H1 (cell line): ENCODE measurements around the gene SMO.

Experiments used
- CTCF ChIP-seq, 3 experiments: IDR thresholded peaks; 1 replicate in 2 of 3; 2 replicates in 1 of 3; pipeline versions ENCODE4 v1.5.1 to v1.6.1; 2011; ENCODE audit warnings: low read length in 3 of 3, mild to moderate bottlenecking in 3 of 3, inconsistent platforms in 2 of 3, low read depth in 1 of 3, moderate library complexity in 1 of 3; ENCODE audit not compliant: insufficient read depth in 1 of 3; ENCODE audit errors: control extremely low read depth in 1 of 3
- POLR2A ChIP-seq, 2 experiments: IDR thresholded peaks; 1 replicate in 1 of 2; 2 replicates in 1 of 2; pipeline ENCODE4 v1.6.1; 2011; ENCODE audit warnings: low read depth in 2 of 2, low read length in 2 of 2, mild to moderate bottlenecking in 2 of 2; ENCODE audit errors: control extremely low read depth in 1 of 2
- SP1 ChIP-seq: IDR thresholded peaks from 2 replicates; pipeline ENCODE4 v1.6.1; 2011; ENCODE audit warnings: low read depth, low read length

- no peak for TF ChIP-seq POLR2A (IDR thresholded peaks at IDR 0.05; ENCODE audit: control extremely low read depth in 1 of 2, low read depth in 2 of 2, low read length in 2 of 2)
- TF ChIP-seq CTCF (IDR thresholded peaks at IDR 0.05; ENCODE audit: control extremely low read depth in 1 of 3, insufficient read depth in 1 of 3, low read depth in 1 of 3, low read length in 3 of 3) = no peak
- TF ChIP-seq SP1 = no peak
Measured at GRCh38 chr7:129161524-129162225, 26.8 kb upstream of the SMO start.
